KMS-11 (cell line): ENCODE measurements around the gene PSMB4.
A peak's percentile ranks its signal among the peaks of the same experiment; 100 is the strongest.

Experiments
- H2AFZ ChIP-seq: fragments of 200-600 bp; sonication (generic); 2 replicates; pipeline ENCODE4 v1.6.1; 2016; ENCODE audit warnings: antibody characterized with exemption, mixed run types, low read depth
- H3K27ac ChIP-seq: fragments of 200-600 bp; sonication (generic); 2 replicates; pipeline ENCODE4 v1.6.1; 2016; ENCODE audit warnings: mild to moderate bottlenecking, mixed run types
- H3K27me3 ChIP-seq: fragments of 200-600 bp; sonication (generic); 2 replicates; pipeline ENCODE4 v1.6.1; 2017; ENCODE audit warnings: mild to moderate bottlenecking, low read depth, mixed run types, moderate library complexity; ENCODE audit not compliant: insufficient read depth
- H3K36me3 ChIP-seq: fragments of 200-600 bp; sonication (generic); 2 replicates; pipeline ENCODE4 v1.6.1; 2017; ENCODE audit warnings: mild to moderate bottlenecking, mixed run types; ENCODE audit not compliant: insufficient read depth
- H3K4me1 ChIP-seq: fragments of 200-600 bp; sonication (generic); 2 replicates; pipeline ENCODE4 v1.6.1; 2016; ENCODE audit warnings: mild to moderate bottlenecking, low read depth, mixed run types; ENCODE audit not compliant: poor library complexity, severe bottlenecking
- H3K4me2 ChIP-seq: fragments of 200-600 bp; sonication (generic); 2 replicates; pipeline ENCODE4 v1.7.0; 2016; ENCODE audit warnings: mild to moderate bottlenecking, mixed run types
- H3K4me3 ChIP-seq: fragments of 200-600 bp; sonication (generic); IDR thresholded peaks from 2 replicates; pipeline ENCODE4 v1.6.1; 2017; ENCODE audit warnings: low read depth, low read length, mixed read lengths; ENCODE audit not compliant: insufficient read depth
- H3K79me2 ChIP-seq: fragments of 200-600 bp; sonication (generic); 2 replicates; pipeline ENCODE4 v1.6.1; 2016; ENCODE audit warnings: low read depth, mixed run types; ENCODE audit not compliant: insufficient read depth
- H3K9ac ChIP-seq: fragments of 200-600 bp; sonication (generic); 2 replicates; pipeline ENCODE4 v1.6.1; 2016; ENCODE audit warnings: mild to moderate bottlenecking, mixed run types
- H4K20me1 ChIP-seq: fragments of 200-600 bp; sonication (generic); 2 replicates; pipeline ENCODE4 v1.6.1; 2016; ENCODE audit warnings: mild to moderate bottlenecking, mixed run types; ENCODE audit not compliant: insufficient read depth
- CTCF ChIP-seq: fragments of 200-600 bp; sonication (generic); conservative IDR thresholded peaks from 2 replicates; pipeline ENCODE4 v1.6.1; 2017; ENCODE audit warnings: low read depth, mild to moderate bottlenecking, antibody characterized with exemption, low read length, moderate library complexity, mixed read lengths

Gene PSMB4

GRCh38 chr1:151401125-151401788, 1.9 kb downstream of the PSMB4 start:
- H3K27me3 ChIP-seq = no peaks in the 10 kb centered on the region
- no peak; the same call in 1 of the 2 replicates for TF ChIP-seq CTCF
- H3K4me1 ChIP-seq = peaks cover 66% of the 10 kb centered on the region
- H3K9ac ChIP-seq = peak overlapping the region; percentile 92; the same call in 1 of the 2 replicates
- no peaks in the 10 kb centered on the region for H4K20me1 ChIP-seq
- peak overlapping the region; percentile 99 for H3K4me3 ChIP-seq
- H3K27ac ChIP-seq = peak overlapping the region; percentile 82
- H3K4me2 ChIP-seq = peak overlapping the region; percentile 97
- H3K79me2 ChIP-seq = peaks cover 46% of the 10 kb centered on the region
- H2AFZ ChIP-seq = no peak overlapping the region
- peaks cover 34% of the 10 kb centered on the region; the same call in 1 of the 2 replicates for H3K36me3 ChIP-seq

GRCh38 chr1:151401860-151402259, 2.5 kb downstream of the PSMB4 start:
- Histone ChIP-seq H3K27me3 (no peaks in the 10 kb centered on the region), H3K27ac (peak overlapping the region; percentile 82), H2AFZ (no peak overlapping the region), H3K4me3 (no peak overlapping the region), H4K20me1 (no peaks in the 10 kb centered on the region), H3K9ac (peak overlapping the region; percentile 92; the same call in 1 of the 2 replicates), H3K36me3 (peaks cover 34% of the 10 kb centered on the region; the same call in 1 of the 2 replicates), H3K79me2 (peaks cover 46% of the 10 kb centered on the region), H3K4me2 (peak overlapping the region; percentile 97), H3K4me1 (peaks cover 72% of the 10 kb centered on the region)
- no peak for TF ChIP-seq CTCF

GRCh38 chr1:151402764-151403163, 3.4 kb downstream of the PSMB4 start:
- no peak overlapping the region for H2AFZ ChIP-seq
- H3K4me3 ChIP-seq = no peak overlapping the region
- H3K27me3 ChIP-seq = no peaks in the 10 kb centered on the region
- peaks cover 46% of the 10 kb centered on the region for H3K79me2 ChIP-seq
- peaks cover 34% of the 10 kb centered on the region; the same call in 1 of the 2 replicates for H3K36me3 ChIP-seq
- no peaks in the 10 kb centered on the region for H4K20me1 ChIP-seq
- peak overlapping the region; percentile 92; the same call in 1 of the 2 replicates for H3K9ac ChIP-seq
- H3K4me1 ChIP-seq = peaks cover 79% of the 10 kb centered on the region
- H3K4me2 ChIP-seq = peak overlapping the region; percentile 97
- TF ChIP-seq CTCF = no peak; the same call in 1 of the 2 replicates
- peak overlapping the region; percentile 82 for H3K27ac ChIP-seq

GRCh38 chr1:151403612-151404011, 4.2 kb downstream of the PSMB4 start:
- no peaks in the 10 kb centered on the region for H3K27me3 ChIP-seq
- peaks cover 46% of the 10 kb centered on the region for H3K79me2 ChIP-seq
- H4K20me1 ChIP-seq = no peaks in the 10 kb centered on the region
- H3K36me3 ChIP-seq = peaks cover 36% of the 10 kb centered on the region; the same call in 1 of the 2 replicates
- no peak overlapping the region for H2AFZ ChIP-seq
- no peak overlapping the region for H3K4me3 ChIP-seq
- peak overlapping the region; percentile 82; the same call in 1 of the 2 replicates for H3K27ac ChIP-seq
- H3K4me1 ChIP-seq = peaks cover 78% of the 10 kb centered on the region
- no peak for TF ChIP-seq CTCF
- H3K9ac ChIP-seq = no peak overlapping the region
- H3K4me2 ChIP-seq = peak overlapping the region; percentile 97
